PC-9 (cell line): ENCODE measurements around the gene DPH2. TPM values are rescaled to one million over a fixed set of nuclear protein-coding genes. Genes with fewer than 3 reads are reported as not detected.

Experiments used
- BruUV-seq: library from RNA; stranded (reverse); fragments of 400-500 nt; replicated peaks from 2 replicates; lab custom pipeline; 2021; lab: Mats Ljungman, UMichigan
- CTCF ChIA-PET: fragments of 300-600 bp; sonication (Branson Sonifier 250); formaldehyde crosslinking; loops from one replicate; lab custom pipeline; 2022; ENCODE audit warnings: antibody characterized with exemption; lab: Charles Lee
- POLR2A ChIA-PET: fragments of 300-600 bp; sonication (Branson Sonifier 250); formaldehyde crosslinking; loops from one replicate; lab custom pipeline; 2022; ENCODE audit warnings: antibody characterized with exemption; ENCODE audit not compliant: unreplicated experiment; lab: Charles Lee
- DNase-seq, 2 experiments: peaks; one replicate each; pipeline versions ENCODE4 v3.0.0 to v3.0.0-alpha.2; 2015 to 2022; ENCODE audit warnings: mixed read lengths in 1 of 2
- H2AFZ ChIP-seq: fragments of 200-600 bp; sonication (generic); 2 replicates; pipeline ENCODE4 v1.8.1; 2017; ENCODE audit warnings: antibody characterized with exemption
- H3F3A ChIP-seq: fragments of 200-600 bp; sonication (generic); 2 replicates; pipeline ENCODE4 v1.8.1; 2017; ENCODE audit warnings: antibody characterized with exemption, mild to moderate bottlenecking, low read depth; ENCODE audit not compliant: insufficient read depth
- H3K27ac ChIP-seq: fragments of 200-600 bp; sonication (generic); 2 replicates; pipeline ENCODE4 v1.6.1; 2016; ENCODE audit warnings: mixed run types
- H3K27me3 ChIP-seq: fragments of 200-600 bp; sonication (generic); 2 replicates; pipeline ENCODE4 v1.6.1; 2016; ENCODE audit warnings: low read depth, mixed run types; ENCODE audit not compliant: insufficient read depth
- H3K36me3 ChIP-seq: fragments of 200-600 bp; sonication (generic); 2 replicates; pipeline ENCODE4 v1.6.1; 2016; ENCODE audit warnings: low read depth, mixed run types
- H3K4me1 ChIP-seq: fragments of 200-600 bp; sonication (generic); replicated peaks from 2 replicates; pipeline ENCODE4 v1.6.1; 2016; ENCODE audit warnings: mixed run types; ENCODE audit not compliant: insufficient read depth
- H3K4me2 ChIP-seq: fragments of 200-600 bp; sonication (generic); 2 replicates; pipeline ENCODE4 v1.6.1; 2017; ENCODE audit warnings: mixed run types
- H3K4me3 ChIP-seq: fragments of 200-600 bp; sonication (generic); 2 replicates; pipeline ENCODE4 v1.6.1; 2016; ENCODE audit warnings: mixed run types
- H3K79me2 ChIP-seq: fragments of 200-600 bp; sonication (generic); 2 replicates; pipeline ENCODE4 v1.6.1; 2017; ENCODE audit warnings: low read depth, mixed run types
- H3K9me2 ChIP-seq: fragments of 200-600 bp; sonication (generic); 2 replicates; pipeline ENCODE4 v1.8.1; 2017; ENCODE audit warnings: mild to moderate bottlenecking; ENCODE audit not compliant: insufficient read depth
- H3K9me3 ChIP-seq: fragments of 200-600 bp; sonication (generic); 2 replicates; pipeline ENCODE4 v1.8.1; 2016; ENCODE audit warnings: low read depth; ENCODE audit not compliant: insufficient read depth
- H4K20me1 ChIP-seq: fragments of 200-600 bp; sonication (generic); 2 replicates; pipeline ENCODE4 v1.8.1; 2017; ENCODE audit not compliant: insufficient read depth
- EZH2 ChIP-seq: fragments of 200-600 bp; sonication (generic); IDR thresholded peaks from 2 replicates; pipeline ENCODE4 v1.8.0; 2017; ENCODE audit warnings: antibody characterized with exemption, low read depth
- intact Hi-C: fragments of 100-400 bp; cut with micrococcal nuclease; formaldehyde crosslinking; loops from one replicate; pipeline ENCODE4 v1.10.0; 2022; ENCODE audit not compliant: unreplicated experiment
- total RNA-seq: library from RNA; stranded (reverse); gene quantifications from 2 replicates; pipeline ENCODE4 v1.2.3, GENCODE V29; 2021
- TF ChIP-seq, protein P1 (sequence below): fragments of 200-600 bp; sonication (generic); conservative IDR thresholded peaks from 2 replicates; pipeline ENCODE4 v1.6.1; 2017; ENCODE audit warnings: mixed run types, antibody characterized with exemption, mild to moderate bottlenecking, moderate library complexity

The DPH2 gene
- total RNA-seq, 1 experiment from 2014 or later = 37.8 TPM

DNA sequence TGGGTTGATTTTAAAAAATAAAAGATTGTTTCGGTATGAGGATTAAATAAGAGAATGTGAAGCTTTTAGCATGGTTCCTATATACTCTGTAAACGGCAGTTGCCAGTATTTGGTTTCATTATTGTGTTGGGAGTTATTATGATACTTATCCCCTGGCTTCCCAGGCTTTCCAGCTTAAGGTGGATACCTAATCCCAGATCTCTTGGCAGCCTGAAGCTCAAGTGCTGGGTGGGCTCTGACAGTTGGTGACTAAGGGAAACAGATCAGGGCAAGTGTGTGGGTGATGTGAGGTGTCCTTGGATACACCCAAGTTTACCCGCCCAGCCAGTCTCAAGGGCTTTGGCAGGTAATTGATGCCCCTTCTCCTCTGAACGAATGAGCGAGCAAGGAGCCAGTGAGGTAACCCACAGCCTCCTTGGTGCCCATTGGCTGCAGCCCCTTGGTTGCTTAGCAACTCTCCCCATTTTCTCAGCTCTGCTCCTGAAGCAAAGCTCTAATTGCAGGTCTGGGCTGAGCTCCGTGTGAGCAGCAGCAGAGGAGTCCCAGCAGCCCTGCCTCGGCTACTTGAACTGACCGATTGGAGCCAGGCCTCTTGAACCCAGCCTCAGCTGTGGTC, 17.0 kb upstream of the DPH2 start:
- POLR2A ChIA-PET = interaction anchor here (0.7 kb wide), 1 partner anchor 121 kb away, joined by 3 read pairs; no protein-coding TSS in a partner anchor
- intact Hi-C loops = no loop called here
- CTCF ChIA-PET = interaction anchor here (0.7 kb wide), 1 partner anchor 144 kb away, joined by 3 read pairs; no protein-coding TSS in a partner anchor
- TF ChIP-seq, protein P1, sequence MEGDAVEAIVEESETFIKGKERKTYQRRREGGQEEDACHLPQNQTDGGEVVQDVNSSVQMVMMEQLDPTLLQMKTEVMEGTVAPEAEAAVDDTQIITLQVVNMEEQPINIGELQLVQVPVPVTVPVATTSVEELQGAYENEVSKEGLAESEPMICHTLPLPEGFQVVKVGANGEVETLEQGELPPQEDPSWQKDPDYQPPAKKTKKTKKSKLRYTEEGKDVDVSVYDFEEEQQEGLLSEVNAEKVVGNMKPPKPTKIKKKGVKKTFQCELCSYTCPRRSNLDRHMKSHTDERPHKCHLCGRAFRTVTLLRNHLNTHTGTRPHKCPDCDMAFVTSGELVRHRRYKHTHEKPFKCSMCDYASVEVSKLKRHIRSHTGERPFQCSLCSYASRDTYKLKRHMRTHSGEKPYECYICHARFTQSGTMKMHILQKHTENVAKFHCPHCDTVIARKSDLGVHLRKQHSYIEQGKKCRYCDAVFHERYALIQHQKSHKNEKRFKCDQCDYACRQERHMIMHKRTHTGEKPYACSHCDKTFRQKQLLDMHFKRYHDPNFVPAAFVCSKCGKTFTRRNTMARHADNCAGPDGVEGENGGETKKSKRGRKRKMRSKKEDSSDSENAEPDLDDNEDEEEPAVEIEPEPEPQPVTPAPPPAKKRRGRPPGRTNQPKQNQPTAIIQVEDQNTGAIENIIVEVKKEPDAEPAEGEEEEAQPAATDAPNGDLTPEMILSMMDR = no peak
- TF ChIP-seq EZH2 = no peak
- H3K27ac ChIP-seq = no peak overlapping the region
- no peak for DNase-seq
- H3K4me2 ChIP-seq = no peak overlapping the region
- no peaks in the 10 kb centered on the region for H3K36me3 ChIP-seq
- H3K9me2 ChIP-seq = no peaks in the 10 kb centered on the region
- no peaks in the 10 kb centered on the region for H4K20me1 ChIP-seq
- no peaks in the 10 kb centered on the region for H3K9me3 ChIP-seq
- no peaks in the 10 kb centered on the region for H3K27me3 ChIP-seq
- H3K4me1 ChIP-seq = peaks cover 8% of the 10 kb centered on the region
- H2AFZ ChIP-seq = no peak overlapping the region
- H3K79me2 ChIP-seq = peaks cover 8% of the 10 kb centered on the region; the same call in 1 of the 2 replicates
- no peak overlapping the region for H3K4me3 ChIP-seq
- no TSS peak for BruUV-seq
- no peaks in the 10 kb centered on the region for H3F3A ChIP-seq

DNA sequence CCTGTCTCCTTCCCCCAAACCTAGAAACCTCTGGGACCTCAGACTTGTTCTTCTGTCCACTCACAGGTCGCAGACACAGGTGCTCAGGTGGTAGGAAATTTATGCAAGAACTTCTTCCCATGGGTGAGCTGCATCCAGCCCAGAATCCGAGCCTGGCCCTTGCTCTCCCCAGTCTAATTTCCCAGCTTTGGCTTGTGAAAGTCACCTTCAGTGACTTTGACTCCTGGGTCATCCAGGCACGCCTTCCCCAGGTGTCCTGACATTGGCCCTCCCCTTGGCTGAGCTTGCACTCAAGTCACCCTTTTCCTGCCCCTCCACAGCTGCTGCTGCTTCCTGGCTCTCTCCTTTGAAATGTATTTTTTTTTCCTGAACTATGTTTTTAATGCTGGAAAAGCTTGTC, 16.4 kb upstream of the DPH2 start:
- Histone ChIP-seq H2AFZ (no peak overlapping the region), H3K4me2 (no peak overlapping the region), H3F3A (no peaks in the 10 kb centered on the region), H3K27ac (no peak overlapping the region), H3K4me3 (no peak overlapping the region), H3K4me1 (peaks cover 3% of the 10 kb centered on the region; the same call in 1 of the 2 replicates), H3K27me3 (no peaks in the 10 kb centered on the region), H3K9me2 (no peaks in the 10 kb centered on the region), H4K20me1 (no peaks in the 10 kb centered on the region), H3K9me3 (no peaks in the 10 kb centered on the region), H3K79me2 (peaks cover 2% of the 10 kb centered on the region; the same call in 1 of the 2 replicates), H3K36me3 (no peaks in the 10 kb centered on the region)
- intact Hi-C loops = no loop called here
- TF ChIP-seq, protein P1 = no peak
- no peak for TF ChIP-seq EZH2
- BruUV-seq = no TSS peak
- CTCF ChIA-PET = interaction anchor here (0.7 kb wide), 1 partner anchor 145 kb away, joined by 3 read pairs; no protein-coding TSS in a partner anchor
- POLR2A ChIA-PET = interaction anchor here (0.7 kb wide), 1 partner anchor 120 kb away, joined by 3 read pairs; no protein-coding TSS in a partner anchor
- DNase-seq = no peak

DNA sequence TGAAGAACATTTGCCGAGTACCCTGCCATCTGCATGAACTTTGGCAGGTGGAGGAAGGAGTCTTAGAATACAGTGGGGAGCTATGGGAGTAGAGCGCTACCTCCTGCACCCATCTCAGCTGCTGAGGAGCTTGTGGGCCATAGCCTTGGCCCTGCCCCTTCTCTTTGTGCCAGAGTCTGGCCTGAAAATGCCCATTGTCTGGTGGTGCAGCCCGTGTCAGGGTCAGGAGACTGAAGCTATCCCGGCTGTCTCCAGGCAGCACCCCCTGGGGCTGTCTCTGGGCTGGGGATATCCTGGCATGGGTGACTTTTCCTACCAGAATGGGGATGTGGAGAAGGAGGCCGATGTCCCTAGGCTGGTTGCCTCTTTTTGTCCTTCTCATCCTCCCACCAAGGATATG, 15.8 kb upstream of the DPH2 start:
- Histone ChIP-seq H3K4me2 (no peak overlapping the region), H3K9me3 (no peaks in the 10 kb centered on the region), H3K9me2 (no peaks in the 10 kb centered on the region), H3K36me3 (no peaks in the 10 kb centered on the region), H3K79me2 (no peaks in the 10 kb centered on the region), H3K4me3 (no peak overlapping the region), H2AFZ (no peak overlapping the region), H3K27me3 (no peaks in the 10 kb centered on the region), H4K20me1 (no peaks in the 10 kb centered on the region), H3F3A (no peaks in the 10 kb centered on the region), H3K4me1 (no peaks in the 10 kb centered on the region), H3K27ac (no peak overlapping the region)
- BruUV-seq = no TSS peak
- DNase-seq = no peak
- TF ChIP-seq EZH2 = no peak
- TF ChIP-seq, protein P1 = no peak
- ChIA-PET POLR2A (no interaction called here), CTCF (no interaction called here)
- intact Hi-C loops = no loop called here
